A549 (cell line): ENCODE measurements around the gene DDX1.

Experiments
- CTCF ChIP-seq: fragments of >200 bp; sonication (Bioruptor Twin); formaldehyde crosslinking; IDR thresholded peaks from 3 replicates; pipeline ENCODE4 v1.5.1; 2016
- EHMT2 ChIP-seq: fragments of 200-600 bp; sonication (generic); IDR thresholded peaks from 2 replicates; pipeline ENCODE4 v1.6.1; 2016; ENCODE audit warnings: antibody characterized with exemption, low read depth, mild to moderate bottlenecking, moderate library complexity
- EP300 ChIP-seq, 2 experiments: fragments of >200 bp; sonication (Bioruptor Twin); formaldehyde crosslinking; IDR thresholded peaks; 2 replicates in 1 of 2; 3 replicates in 1 of 2; pipeline ENCODE4 v1.6.1; 2016 to 2017
- ESRRA ChIP-seq: fragments of 150-350 bp; IDR thresholded peaks from 2 replicates; pipeline ENCODE4 v1.6.1; 2014; ENCODE audit warnings: mild to moderate bottlenecking, low read length, borderline replicate concordance
- MAFK ChIP-seq: fragments of 450-650 bp; IDR thresholded peaks from 2 replicates; pipeline ENCODE4 v1.6.1; 2014; ENCODE audit not compliant: partially characterized antibody
- MAX ChIP-seq: IDR thresholded peaks from 2 replicates; pipeline ENCODE4 v1.6.1; 2012
- POLR2A ChIP-seq: IDR thresholded peaks from 2 replicates; pipeline ENCODE4 v1.6.1; 2012; ENCODE audit warnings: mild to moderate bottlenecking, low read length
- POLR2AphosphoS2 ChIP-seq: conservative IDR thresholded peaks from 2 replicates; pipeline ENCODE4 v1.6.1; 2012; ENCODE audit warnings: low read length, improper control_type of control experiment, inconsistent platforms
- RCOR1 ChIP-seq: fragments of 150-350 bp; IDR thresholded peaks from 2 replicates; pipeline ENCODE4 v1.6.1; 2014; ENCODE audit warnings: antibody characterized with exemption, low read length, low read depth
- REST ChIP-seq: fragments of 200-600 bp; sonication (generic); IDR thresholded peaks from 2 replicates; pipeline ENCODE4 v1.6.1; 2016; ENCODE audit warnings: antibody characterized with exemption, mild to moderate bottlenecking, moderate library complexity
- RNF2 ChIP-seq: fragments of 200-600 bp; sonication (generic); IDR thresholded peaks from 2 replicates; pipeline ENCODE4 v1.6.1; 2016; ENCODE audit warnings: low read depth, mild to moderate bottlenecking, antibody characterized with exemption, moderate library complexity, borderline replicate concordance
- SMC3 ChIP-seq: fragments of >200 bp; sonication (Bioruptor Twin); formaldehyde crosslinking; IDR thresholded peaks from 3 replicates; pipeline ENCODE4 v1.6.1; 2018; ENCODE audit warnings: inconsistent platforms
- SREBF2 ChIP-seq: fragments of 450-650 bp; IDR thresholded peaks from 2 replicates; pipeline ENCODE4 v1.6.1; 2014; ENCODE audit warnings: mild to moderate bottlenecking, moderate library complexity
- USF2 ChIP-seq: fragments of 450-650 bp; IDR thresholded peaks from 2 replicates; pipeline ENCODE4 v1.6.1; 2014; ENCODE audit warnings: antibody characterized with exemption

- TF ChIP-seq CTCF (no peak), REST (no peak), MAX (no peak), POLR2A (no peak), RCOR1 (no peak), SMC3 (no peak), EP300 (IDR thresholded peaks at IDR 0.05) (no peak), ESRRA (no peak), SREBF2 (no peak), EHMT2 (no peak), RNF2 (no peak), USF2 (no peak), MAFK (no peak), POLR2AphosphoS2 (no peak)
Measured at GRCh38 chr2:15544227-15544626, 47.4 kb upstream of the DDX1 start.
